ENCODE data around the gene FBXO31.

FBXO31 gene

GRCh38 chr16:87322360-87322759, 61.2 kb downstream of the FBXO31 start:
- H3K4me1 ChIP-seq (ENCODE audit: control insufficient read depth in 1 of 2, insufficient read depth in 1 of 2, low read depth in 1 of 2, low read length in 1 of 2): peaks cover 7 to 9% of the 10 kb centered on the region in 2 experiments
- TF ChIP-seq, protein P1, sequence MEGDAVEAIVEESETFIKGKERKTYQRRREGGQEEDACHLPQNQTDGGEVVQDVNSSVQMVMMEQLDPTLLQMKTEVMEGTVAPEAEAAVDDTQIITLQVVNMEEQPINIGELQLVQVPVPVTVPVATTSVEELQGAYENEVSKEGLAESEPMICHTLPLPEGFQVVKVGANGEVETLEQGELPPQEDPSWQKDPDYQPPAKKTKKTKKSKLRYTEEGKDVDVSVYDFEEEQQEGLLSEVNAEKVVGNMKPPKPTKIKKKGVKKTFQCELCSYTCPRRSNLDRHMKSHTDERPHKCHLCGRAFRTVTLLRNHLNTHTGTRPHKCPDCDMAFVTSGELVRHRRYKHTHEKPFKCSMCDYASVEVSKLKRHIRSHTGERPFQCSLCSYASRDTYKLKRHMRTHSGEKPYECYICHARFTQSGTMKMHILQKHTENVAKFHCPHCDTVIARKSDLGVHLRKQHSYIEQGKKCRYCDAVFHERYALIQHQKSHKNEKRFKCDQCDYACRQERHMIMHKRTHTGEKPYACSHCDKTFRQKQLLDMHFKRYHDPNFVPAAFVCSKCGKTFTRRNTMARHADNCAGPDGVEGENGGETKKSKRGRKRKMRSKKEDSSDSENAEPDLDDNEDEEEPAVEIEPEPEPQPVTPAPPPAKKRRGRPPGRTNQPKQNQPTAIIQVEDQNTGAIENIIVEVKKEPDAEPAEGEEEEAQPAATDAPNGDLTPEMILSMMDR (IDR thresholded peaks at IDR 0.05): no peak
- no peak overlapping the region for H3K27ac ChIP-seq
- H3K4me3 ChIP-seq (ENCODE audit: low read depth in 1 of 2, low read length in 1 of 2): no peak overlapping the region
- H3K36me3 ChIP-seq: no peaks in the 10 kb centered on the region
- H3K27me3 ChIP-seq: no peaks in the 10 kb centered on the region
- no peaks in the 10 kb centered on the region for H3K9me3 ChIP-seq

GRCh38 chr16:87321336-87322107, 62.1 kb downstream of the FBXO31 start:
- no peak overlapping the region for H3K4me3 ChIP-seq (ENCODE audit: low read depth in 1 of 2, low read length in 1 of 2)

GRCh38 chr16:87320510-87321227, 62.9 kb downstream of the FBXO31 start:
- Histone ChIP-seq H3K9me3 (no peaks in the 10 kb centered on the region), H3K4me1 (ENCODE audit: control insufficient read depth in 1 of 2, insufficient read depth in 1 of 2, low read depth in 1 of 2, low read length in 1 of 2) (peaks cover 13 to 16% of the 10 kb centered on the region in 2 experiments), H3K4me3 (ENCODE audit: low read depth in 1 of 2, low read length in 1 of 2) (no peak overlapping the region), H3K27me3 (no peaks in the 10 kb centered on the region), H3K27ac (no peak overlapping the region), H3K36me3 (no peaks in the 10 kb centered on the region)
- TF ChIP-seq, protein P1 (IDR thresholded peaks at IDR 0.05): no peak

More at GRCh38 chr16:87321336-87322107, 62.1 kb downstream of the FBXO31 start:
- Histone ChIP-seq H3K27me3 (no peaks in the 10 kb centered on the region), H3K4me1 (ENCODE audit: control insufficient read depth in 1 of 2, insufficient read depth in 1 of 2, low read depth in 1 of 2, low read length in 1 of 2) (peaks cover 12 to 15% of the 10 kb centered on the region in 2 experiments), H3K9me3 (no peaks in the 10 kb centered on the region), H3K36me3 (no peaks in the 10 kb centered on the region), H3K27ac (no peak overlapping the region)
- TF ChIP-seq, protein P1 (IDR thresholded peaks at IDR 0.05): no peak

DNA sequence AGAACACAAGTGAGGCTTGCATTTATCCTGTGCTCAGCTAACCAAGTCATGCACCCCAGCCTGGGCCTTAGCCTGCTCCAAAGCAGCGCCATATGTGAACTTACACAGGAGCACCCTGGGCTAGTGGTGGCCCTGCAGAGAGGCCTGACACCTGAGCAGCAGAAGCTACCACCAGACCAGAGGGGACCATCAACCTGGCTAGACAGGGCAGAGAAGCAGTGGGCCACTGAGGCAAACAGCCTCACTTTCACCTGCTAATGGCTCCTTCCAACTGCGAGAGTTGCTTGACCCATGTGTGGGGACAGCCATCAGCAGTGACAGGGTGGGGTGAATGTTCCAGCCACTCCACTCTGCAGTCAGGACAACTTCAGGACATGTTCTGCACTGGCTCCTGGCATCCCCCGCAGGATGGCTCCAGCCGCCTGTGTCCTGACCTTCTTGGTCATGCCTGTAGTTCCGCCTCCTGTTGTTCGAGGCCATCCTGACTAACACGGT, 63.5 kb downstream of the FBXO31 start:
- TF ChIP-seq, protein P1 (IDR thresholded peaks at IDR 0.05): no peak
- Histone ChIP-seq H3K27ac (no peak overlapping the region), H3K36me3 (no peaks in the 10 kb centered on the region), H3K27me3 (no peaks in the 10 kb centered on the region), H3K4me1 (ENCODE audit: control insufficient read depth in 1 of 2, insufficient read depth in 1 of 2, low read depth in 1 of 2, low read length in 1 of 2) (peaks cover 13 to 16% of the 10 kb centered on the region in 2 experiments), H3K4me3 (ENCODE audit: low read depth in 1 of 2, low read length in 1 of 2) (no peak overlapping the region), H3K9me3 (no peaks in the 10 kb centered on the region)

GRCh38 chr16:87319011-87319410, 64.6 kb downstream of the FBXO31 start:
- Histone ChIP-seq H3K4me3 (ENCODE audit: low read depth in 1 of 2, low read length in 1 of 2) (no peak overlapping the region), H3K27ac (no peak overlapping the region), H3K36me3 (no peaks in the 10 kb centered on the region), H3K4me1 (ENCODE audit: control insufficient read depth in 1 of 2, insufficient read depth in 1 of 2, low read depth in 1 of 2, low read length in 1 of 2) (peaks cover 13 to 16% of the 10 kb centered on the region in 2 experiments), H3K27me3 (no peaks in the 10 kb centered on the region), H3K9me3 (no peaks in the 10 kb centered on the region)
- TF ChIP-seq, protein P1 (IDR thresholded peaks at IDR 0.05): no peak
